ENCODE data around the gene ADAMTS2. TPM values are rescaled to one million over a fixed set of nuclear protein-coding genes. Genes with fewer than 3 reads are reported as not detected.

ADAMTS2 gene
- total and polyA plus RNA-seq, 2 donors from 2014 or later: 2.0 to 13.6 TPM

DNA sequence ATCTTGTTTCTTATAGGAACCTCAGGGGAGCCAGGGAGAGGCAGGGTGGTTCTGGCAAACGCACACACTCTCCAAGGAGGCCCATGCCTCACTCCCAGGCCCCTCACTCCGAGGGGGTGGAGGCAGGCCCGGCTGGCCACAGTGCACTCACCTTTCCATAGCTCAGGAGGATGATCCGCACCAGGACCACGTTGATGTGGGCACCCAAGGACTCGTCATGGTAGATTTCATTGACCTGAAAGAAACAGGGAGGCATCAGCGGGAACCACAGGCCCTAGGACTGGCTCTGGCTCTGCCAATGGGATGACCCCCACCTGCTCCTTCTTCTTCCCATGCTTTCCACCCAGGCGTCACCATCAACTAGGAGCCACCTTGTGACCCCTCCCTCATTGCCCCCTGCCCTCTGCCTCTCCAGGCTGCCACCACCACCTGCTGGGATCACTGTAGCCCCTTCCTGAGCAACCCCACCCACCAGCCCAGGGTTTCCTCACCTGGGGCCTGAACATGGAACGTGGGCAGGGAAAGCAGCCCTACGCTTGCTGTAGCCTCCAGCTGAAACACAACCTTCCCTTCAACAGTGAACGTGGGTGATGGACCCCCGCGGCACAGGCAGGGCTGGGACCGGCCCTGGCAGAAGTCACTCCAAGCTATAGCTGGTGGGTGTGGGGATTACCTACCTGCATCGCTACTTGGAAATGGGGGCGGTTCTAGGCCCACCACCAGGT lies 164.2 kb downstream of the ADAMTS2 start:
- TF ChIP-seq, protein P1, sequence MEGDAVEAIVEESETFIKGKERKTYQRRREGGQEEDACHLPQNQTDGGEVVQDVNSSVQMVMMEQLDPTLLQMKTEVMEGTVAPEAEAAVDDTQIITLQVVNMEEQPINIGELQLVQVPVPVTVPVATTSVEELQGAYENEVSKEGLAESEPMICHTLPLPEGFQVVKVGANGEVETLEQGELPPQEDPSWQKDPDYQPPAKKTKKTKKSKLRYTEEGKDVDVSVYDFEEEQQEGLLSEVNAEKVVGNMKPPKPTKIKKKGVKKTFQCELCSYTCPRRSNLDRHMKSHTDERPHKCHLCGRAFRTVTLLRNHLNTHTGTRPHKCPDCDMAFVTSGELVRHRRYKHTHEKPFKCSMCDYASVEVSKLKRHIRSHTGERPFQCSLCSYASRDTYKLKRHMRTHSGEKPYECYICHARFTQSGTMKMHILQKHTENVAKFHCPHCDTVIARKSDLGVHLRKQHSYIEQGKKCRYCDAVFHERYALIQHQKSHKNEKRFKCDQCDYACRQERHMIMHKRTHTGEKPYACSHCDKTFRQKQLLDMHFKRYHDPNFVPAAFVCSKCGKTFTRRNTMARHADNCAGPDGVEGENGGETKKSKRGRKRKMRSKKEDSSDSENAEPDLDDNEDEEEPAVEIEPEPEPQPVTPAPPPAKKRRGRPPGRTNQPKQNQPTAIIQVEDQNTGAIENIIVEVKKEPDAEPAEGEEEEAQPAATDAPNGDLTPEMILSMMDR (IDR thresholded peaks at IDR 0.05; ENCODE audit: borderline replicate concordance, extremely low read depth, insufficient read depth): no peak
- H3K27me3 ChIP-seq (ENCODE audit: control insufficient read depth, insufficient read depth, low read length): no peaks in the 10 kb centered on the region
- intact Hi-C loops (cut with DNase I): no loop called here
- no peak overlapping the region for H3K9ac ChIP-seq (ENCODE audit: low read length in 3 of 3)
- no peak overlapping the region for H3K4me3 ChIP-seq (ENCODE audit: low read length in 3 of 3)
- H3K27ac ChIP-seq (ENCODE audit: low read depth in 2 of 2, low read length in 2 of 2): no peak overlapping the region
- no peaks in the 10 kb centered on the region for H3K4me1 ChIP-seq (ENCODE audit: control insufficient read depth in 2 of 3, insufficient read depth in 2 of 3, low read depth in 1 of 3, low read length in 3 of 3)
- no peaks in the 10 kb centered on the region for H3K36me3 ChIP-seq (ENCODE audit: control insufficient read depth in 2 of 3, insufficient read depth in 3 of 3, low read length in 3 of 3)
- no peaks in the 10 kb centered on the region for H3K9me3 ChIP-seq (ENCODE audit: control insufficient read depth in 2 of 3, insufficient read depth in 1 of 3, low read length in 3 of 3)
- no peak for FAIRE-seq
- DNase-seq: peak in 2 of 5 donors; percentile 28 to 53

GRCh38 chr5:179180061-179180610 lies 165.1 kb downstream of the ADAMTS2 start:
- no peaks in the 10 kb centered on the region for H3K27me3 ChIP-seq (ENCODE audit: control insufficient read depth, insufficient read depth, low read length)
- no peaks in the 10 kb centered on the region for H3K36me3 ChIP-seq (ENCODE audit: control insufficient read depth in 2 of 3, insufficient read depth in 3 of 3, low read length in 3 of 3)
- TF ChIP-seq, protein P1 (IDR thresholded peaks at IDR 0.05; ENCODE audit: borderline replicate concordance, extremely low read depth, insufficient read depth): no peak
- no peaks in the 10 kb centered on the region for H3K4me1 ChIP-seq (ENCODE audit: control insufficient read depth in 2 of 3, insufficient read depth in 2 of 3, low read depth in 1 of 3, low read length in 3 of 3)
- no peaks in the 10 kb centered on the region for H3K9me3 ChIP-seq (ENCODE audit: control insufficient read depth in 2 of 3, insufficient read depth in 1 of 3, low read length in 3 of 3)
- H3K9ac ChIP-seq (ENCODE audit: low read length in 3 of 3): no peak overlapping the region
- no peak overlapping the region for H3K27ac ChIP-seq (ENCODE audit: low read depth in 2 of 2, low read length in 2 of 2)
- peak in 2 of 5 donors; percentile 20 to 41 for DNase-seq
- no peak for FAIRE-seq
- H3K4me3 ChIP-seq (ENCODE audit: low read length in 3 of 3): no peak overlapping the region
- intact Hi-C loops (cut with DNase I): no loop called here

DNA sequence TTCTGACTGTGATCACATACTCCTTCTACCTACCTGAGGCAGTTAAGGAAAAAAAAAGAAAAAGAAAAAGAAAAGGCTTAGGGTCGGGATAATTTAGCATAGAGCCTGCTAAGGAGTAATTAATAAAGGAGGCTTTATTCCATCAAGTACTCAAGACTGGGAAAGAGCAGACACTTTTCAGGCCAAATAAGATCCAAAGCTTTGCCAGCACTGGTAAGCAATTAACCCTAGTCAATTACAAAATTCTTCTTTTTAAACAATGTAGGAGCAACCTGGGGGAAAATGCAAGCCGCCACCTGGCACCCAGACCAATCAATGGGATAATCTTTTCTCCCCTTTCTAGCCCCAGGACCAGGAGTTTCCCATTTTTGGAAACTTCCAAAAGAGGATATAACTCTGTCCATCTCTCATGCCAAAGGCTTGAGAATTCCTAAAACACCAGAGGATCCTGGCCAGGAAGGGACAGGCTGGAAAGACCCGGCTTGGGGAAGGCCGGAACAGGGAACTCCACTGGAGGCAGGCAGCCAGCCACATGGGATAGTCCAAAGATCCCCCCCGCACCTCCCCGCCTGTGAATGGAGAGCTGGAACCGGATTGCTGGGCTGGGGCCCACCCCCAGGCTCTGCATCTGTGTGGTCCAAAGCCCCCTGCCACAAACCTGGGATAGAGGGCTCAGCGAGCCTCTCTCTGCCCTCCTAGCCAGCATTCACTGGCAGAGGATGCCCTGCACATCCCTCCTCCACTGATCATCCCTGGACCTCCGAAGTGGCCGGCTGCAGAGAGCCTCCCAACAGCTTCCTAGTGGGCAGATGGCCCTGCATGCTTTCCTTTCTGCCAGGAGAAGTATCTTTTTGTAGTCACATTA lies 167.3 kb downstream of the ADAMTS2 start:
- Histone ChIP-seq H3K4me3 (ENCODE audit: low read length in 3 of 3) (no peak overlapping the region), H3K36me3 (ENCODE audit: control insufficient read depth in 2 of 3, insufficient read depth in 3 of 3, low read length in 3 of 3) (no peaks in the 10 kb centered on the region), H3K9ac (ENCODE audit: low read length in 3 of 3) (no peak overlapping the region), H3K9me3 (ENCODE audit: control insufficient read depth in 2 of 3, insufficient read depth in 1 of 3, low read length in 3 of 3) (no peaks in the 10 kb centered on the region), H3K4me1 (ENCODE audit: control insufficient read depth in 2 of 3, insufficient read depth in 2 of 3, low read depth in 1 of 3, low read length in 3 of 3) (no peaks in the 10 kb centered on the region), H3K27ac (ENCODE audit: low read depth in 2 of 2, low read length in 2 of 2) (no peak overlapping the region), H3K27me3 (ENCODE audit: control insufficient read depth, insufficient read depth, low read length) (no peaks in the 10 kb centered on the region)
- no peak for FAIRE-seq
- TF ChIP-seq, protein P1 (IDR thresholded peaks at IDR 0.05; ENCODE audit: borderline replicate concordance, extremely low read depth, insufficient read depth): no peak
- peak in 1 of 5 donors; percentile 57 for DNase-seq
- intact Hi-C loops (cut with DNase I): no loop called here

Measured in kidney (tissue), 14 donors.